Endothelial cell of hepatic sinusoid (primary cell): ENCODE measurements around the gene HOXD11.

Experiments used
- in situ Hi-C: cut with HindIII; loops from 2 replicates; pipeline ENCODE4 v1.10.0; 2017; ENCODE audit warnings: low sequenced_read_pairs

HOXD11 gene

DNA sequence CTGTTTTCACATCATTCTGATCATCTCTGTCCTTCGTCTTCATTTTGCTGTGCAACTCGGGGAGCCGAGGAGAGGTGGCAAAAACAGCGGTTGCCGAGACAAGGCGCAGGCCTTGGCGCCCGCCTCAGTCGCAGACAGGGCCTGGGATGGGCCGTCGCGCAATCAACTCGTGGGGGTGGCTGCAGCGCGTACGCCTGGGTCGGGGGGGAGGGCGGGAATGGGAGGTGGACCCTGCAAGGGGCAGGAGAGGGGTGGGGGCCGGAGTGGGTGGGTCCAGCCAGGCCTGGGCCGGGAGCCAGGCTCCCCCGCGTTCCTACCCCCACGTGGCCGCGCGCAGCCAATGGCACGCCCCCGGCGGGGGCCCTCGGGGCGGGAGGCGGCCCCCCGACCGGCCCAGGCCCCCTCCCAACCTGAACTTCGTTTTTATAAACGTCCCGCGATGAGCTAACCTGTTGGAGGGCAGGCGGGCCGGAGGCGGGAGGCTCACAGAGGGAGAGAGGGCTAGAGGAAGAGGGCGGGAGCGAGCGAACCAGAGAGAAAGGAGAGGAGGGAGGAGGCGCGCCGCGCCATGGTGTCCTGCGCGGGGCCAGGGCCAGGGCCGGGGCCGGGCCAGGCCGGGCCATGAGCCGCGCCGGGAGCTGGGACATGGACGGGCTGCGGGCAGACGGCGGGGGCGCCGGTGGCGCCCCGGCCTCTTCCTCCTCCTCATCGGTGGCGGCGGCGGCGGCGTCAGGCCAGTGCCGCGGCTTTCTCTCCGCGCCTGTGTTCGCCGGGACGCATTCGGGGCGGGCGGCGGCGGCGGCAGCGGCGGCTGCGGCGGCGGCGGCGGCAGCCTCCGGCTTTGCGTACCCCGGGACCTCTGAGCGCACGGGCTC lies 14.6 kb upstream of the HOXD11 start, which contains the start of gene HOXD13:
TSS of gene HOXD13 (plus strand) at position 452 of the 875 bp plus-strand sequence. CDS start at position 622, 170 bp downstream.
- in situ Hi-C loops = loop anchor here (5.0 to 10.0 kb wide), 3 partner anchors 100 to 618 kb away; no protein-coding TSS in a partner anchor

DNA sequence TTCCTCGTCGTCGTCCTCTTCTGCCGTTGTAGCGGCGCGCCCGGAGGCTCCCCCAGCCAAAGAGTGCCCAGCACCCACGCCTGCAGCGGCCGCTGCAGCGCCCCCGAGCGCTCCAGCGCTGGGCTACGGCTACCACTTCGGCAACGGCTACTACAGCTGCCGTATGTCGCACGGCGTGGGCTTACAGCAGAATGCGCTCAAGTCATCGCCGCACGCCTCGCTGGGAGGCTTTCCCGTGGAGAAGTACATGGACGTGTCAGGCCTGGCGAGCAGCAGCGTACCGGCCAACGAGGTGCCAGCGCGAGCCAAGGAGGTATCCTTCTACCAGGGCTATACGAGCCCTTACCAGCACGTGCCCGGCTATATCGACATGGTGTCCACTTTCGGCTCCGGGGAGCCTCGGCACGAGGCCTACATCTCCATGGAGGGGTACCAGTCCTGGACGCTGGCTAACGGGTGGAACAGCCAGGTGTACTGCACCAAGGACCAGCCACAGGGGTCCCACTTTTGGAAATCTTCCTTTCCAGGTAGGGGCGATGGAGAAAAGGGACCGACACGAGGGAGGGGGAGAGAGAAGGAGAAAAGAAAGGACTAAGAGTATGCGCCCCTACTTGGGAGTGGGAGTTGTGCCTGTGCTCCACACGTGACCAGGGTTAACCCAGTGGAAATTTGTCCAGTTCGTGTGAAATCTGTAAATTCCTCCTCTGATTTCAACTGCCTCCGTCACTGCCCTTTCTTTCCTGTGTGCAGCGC lies 13.8 kb upstream of the HOXD11 start:
- in situ Hi-C loops = loop anchor here (5.0 to 10.0 kb wide), 3 partner anchors 101 to 619 kb away; no protein-coding TSS in a partner anchor

DNA sequence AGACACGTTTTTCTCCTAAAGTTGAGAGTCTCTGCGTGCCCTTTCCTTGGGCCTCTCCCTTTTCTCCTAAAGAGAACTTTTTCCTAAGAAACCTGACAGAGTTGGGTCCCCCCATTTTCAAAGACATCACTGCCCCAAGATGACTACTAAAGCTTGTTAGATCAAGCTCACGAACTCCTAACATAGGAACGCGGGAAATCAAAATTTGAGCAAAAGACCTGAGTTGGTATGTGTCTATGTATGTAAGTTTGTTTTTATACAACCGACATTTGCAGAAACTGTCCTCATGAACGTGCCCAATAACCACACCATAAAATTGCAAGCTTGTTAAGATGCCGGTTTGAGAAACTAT lies 13.2 kb upstream of the HOXD11 start:
- in situ Hi-C loops = loop anchor here (5.0 to 10.0 kb wide), 3 partner anchors 102 to 619 kb away; no protein-coding TSS in a partner anchor

DNA sequence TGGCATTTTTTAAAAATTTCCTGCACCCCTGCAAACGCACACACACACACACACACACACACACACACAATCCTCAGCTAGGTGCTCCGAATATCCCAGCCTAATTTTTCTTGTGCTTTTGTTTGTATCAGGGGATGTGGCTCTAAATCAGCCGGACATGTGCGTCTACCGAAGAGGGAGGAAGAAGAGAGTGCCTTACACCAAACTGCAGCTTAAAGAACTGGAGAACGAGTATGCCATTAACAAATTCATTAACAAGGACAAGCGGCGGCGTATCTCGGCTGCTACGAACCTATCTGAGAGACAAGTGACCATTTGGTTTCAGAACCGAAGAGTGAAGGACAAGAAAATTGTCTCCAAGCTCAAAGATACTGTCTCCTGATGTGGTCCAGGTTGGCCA lies 12.7 kb upstream of the HOXD11 start:
- in situ Hi-C loops = loop anchor here (5.0 to 10.0 kb wide), 3 partner anchors 102 to 620 kb away; no protein-coding TSS in a partner anchor

DNA sequence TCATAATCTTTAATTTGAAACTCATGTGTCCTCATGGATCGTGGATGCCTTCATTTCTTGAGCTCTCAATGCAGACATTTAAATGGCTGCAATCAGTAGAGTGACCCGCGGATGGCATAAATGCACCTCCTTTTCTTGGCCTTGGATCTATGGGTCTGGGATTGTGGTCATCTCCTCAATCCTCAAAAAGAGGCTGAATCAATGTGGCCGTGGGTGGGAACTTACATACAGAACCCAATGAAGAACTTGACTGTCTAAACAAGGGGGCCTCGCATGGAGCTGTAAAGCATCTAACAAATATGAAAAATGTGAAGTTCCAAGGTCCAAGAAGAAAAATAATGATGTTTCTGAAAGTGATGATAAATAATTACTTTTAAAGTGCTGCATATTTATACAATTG lies 11.7 kb upstream of the HOXD11 start:
- in situ Hi-C loops = loop anchor here (10.0 kb wide), 1 partner anchor 621 kb away; no protein-coding TSS in a partner anchor

DNA sequence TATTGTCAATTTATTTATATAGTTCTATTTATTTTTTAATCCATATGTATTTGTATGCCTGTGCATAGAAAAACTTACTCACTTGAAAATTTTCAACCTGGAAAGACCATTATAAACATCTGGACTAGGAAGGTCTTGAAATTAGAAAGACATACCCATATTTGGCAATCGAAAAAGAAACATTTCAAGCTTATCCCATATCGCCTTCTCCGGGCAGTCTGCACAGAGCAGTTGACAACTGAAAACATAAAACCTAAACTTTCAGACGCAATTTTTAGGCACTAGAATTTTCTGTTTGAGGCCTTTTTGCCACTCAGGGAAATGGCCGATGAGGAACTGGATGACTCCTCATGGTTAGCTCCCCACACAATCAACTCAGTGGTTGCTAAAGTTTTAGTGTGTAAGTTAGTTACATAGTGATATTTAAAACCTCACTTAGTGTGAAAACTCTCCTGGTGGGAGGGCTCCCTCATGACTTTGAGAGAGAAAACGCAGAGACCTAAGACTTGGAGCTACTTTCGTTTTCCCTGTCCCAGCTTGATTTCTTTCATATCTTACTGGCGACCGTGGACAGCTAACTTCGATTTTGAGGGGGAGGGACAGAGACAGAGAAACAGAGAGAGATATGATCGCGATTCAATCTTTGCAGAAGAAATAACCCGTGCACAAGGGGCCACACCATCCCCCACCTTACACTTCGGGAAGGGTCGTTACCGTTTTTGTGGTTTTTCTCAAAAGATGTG lies 10.7 kb upstream of the HOXD11 start:
- in situ Hi-C loops = loop anchor here (10.0 kb wide), 1 partner anchor 622 kb away; no protein-coding TSS in a partner anchor

DNA sequence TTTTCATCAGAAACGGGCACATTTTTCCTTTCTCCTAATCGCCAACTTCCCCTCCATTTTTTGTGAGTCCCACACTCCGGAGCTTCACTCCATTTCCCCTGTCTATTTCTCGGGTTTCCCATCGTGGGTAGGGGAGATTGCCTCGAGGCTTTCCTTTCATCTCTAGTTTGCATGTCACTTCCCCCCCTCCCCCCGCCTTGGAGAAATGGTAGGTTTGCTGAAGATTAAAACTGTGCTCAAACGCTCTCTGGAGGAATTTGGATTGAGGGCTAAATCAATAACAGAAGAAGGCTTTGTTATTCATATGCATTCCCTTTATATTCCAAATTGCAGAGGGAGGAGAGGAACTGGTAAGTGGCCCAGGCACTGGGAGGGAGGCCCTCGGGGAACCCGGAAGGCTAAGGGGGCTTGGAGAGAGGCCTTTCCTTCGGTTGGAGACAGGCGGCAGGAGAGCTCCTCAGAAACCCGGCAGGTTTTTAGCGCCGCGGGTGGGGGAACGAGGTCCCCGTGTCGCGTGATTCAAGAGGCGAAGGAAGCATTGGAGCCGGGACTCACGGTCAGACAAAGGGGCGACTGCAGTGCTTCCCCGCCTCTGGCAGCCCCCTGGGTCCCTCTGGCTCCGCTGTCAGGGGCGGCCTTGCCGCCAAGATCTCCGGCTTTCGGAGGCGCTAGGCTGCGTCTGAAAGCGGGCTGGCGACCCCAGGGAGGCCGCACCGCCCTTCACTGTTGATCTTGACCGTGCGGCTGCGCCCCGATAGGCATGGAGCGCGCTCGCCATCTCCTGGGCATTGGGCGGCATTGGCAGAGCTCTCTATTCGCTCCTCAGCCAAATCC lies 9.9 kb upstream of the HOXD11 start:
- in situ Hi-C loops = loop anchor here (10.0 kb wide), 1 partner anchor 622 kb away; no protein-coding TSS in a partner anchor

DNA sequence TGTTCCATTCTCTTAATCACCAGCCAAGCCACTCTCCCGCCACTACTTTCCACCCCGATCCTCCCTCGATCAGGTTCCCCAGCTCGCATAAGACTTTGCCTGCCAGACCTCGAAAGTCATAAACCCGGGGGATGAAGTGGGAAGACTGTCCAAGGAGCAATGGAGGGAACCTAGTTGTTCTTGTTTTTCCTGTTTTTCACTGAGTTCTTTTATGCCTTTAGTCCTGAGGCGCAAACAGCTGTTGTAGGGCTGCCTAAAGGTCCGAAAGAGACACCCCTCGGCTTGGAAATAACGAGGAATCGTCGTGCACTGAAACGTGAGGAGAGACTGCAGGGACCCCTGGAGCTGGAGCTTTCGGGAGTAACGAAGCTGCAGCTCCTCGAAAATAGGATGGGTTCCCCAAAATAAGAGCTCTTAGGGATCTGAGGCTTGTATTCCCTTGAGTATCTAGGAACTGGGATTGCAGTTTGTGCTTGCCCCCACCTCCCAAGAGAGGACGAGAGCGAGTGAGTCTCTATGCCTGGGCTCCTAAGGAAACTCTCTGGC lies 9.2 kb upstream of the HOXD11 start:
- in situ Hi-C loops = loop anchor here (10.0 kb wide), 1 partner anchor 623 kb away; no protein-coding TSS in a partner anchor

DNA sequence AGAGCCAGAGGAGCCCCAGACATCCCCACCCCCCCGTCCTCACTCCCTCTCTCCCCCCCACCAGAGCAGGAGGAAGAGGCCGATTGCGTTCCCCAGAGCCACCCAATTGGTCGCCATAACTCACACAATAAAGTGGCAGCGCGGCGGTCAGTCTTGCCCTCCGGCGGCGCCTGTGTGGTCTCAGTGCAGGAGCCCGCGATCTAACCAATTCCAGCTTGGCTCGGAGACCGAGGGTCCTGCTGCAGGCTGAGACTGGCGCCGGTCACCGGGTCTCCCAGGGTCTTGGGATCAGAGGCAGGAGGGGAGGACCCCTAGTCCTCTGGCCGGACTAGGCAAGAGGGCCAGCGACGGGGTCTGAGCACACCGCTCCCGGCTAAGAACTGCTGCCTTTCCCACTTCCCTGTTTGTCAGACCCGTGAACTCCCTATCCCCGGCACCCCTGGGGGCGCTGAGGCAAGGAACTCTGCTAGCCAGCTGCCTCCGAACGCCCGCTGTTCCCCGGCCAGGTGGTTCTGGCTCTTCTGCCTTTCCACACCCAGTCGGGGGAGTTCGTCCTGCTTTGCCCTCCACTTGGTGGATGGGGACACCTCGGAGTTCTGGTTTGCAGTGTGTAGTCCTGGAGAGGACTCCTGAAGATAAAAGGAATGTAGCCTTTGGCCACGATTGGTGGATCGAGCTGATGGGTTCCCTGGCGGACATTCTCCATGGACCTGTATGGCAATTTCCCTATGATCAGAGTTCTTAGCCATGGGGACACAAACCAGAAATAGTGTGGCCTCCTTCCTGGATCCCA lies 8.5 kb upstream of the HOXD11 start:
- in situ Hi-C loops = loop anchor here (10.0 kb wide), 1 partner anchor 624 kb away; no protein-coding TSS in a partner anchor

DNA sequence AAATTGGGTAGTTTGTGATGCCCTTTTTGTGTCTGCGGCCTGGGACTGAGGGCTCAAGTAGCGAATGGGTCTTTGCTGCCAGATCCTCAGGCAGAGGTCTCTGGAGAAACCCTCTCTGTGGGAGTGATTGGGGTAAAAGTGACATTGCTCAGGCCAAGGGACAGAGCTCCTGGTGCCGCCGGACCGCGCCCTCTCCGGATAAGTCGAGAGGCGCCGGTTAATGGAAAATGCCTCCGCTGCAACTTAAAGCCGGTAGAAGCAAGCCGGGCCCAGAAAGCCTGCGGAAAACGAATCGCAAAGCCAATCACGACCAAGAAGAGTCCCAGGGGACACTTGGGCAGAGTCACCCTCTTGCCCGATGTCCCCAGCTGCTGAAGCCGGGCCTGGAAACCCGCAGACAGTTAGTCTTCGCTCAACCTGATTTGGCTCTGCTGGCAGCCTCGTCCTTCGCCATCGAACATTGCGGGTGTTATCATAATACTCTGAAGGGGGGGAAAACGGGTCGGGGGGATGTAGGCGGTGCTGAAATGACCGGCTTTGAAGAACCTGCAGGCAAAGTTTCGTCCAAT lies 7.8 kb upstream of the HOXD11 start:
- in situ Hi-C loops = loop anchor here (10.0 kb wide), 1 partner anchor 624 kb away; no protein-coding TSS in a partner anchor

DNA sequence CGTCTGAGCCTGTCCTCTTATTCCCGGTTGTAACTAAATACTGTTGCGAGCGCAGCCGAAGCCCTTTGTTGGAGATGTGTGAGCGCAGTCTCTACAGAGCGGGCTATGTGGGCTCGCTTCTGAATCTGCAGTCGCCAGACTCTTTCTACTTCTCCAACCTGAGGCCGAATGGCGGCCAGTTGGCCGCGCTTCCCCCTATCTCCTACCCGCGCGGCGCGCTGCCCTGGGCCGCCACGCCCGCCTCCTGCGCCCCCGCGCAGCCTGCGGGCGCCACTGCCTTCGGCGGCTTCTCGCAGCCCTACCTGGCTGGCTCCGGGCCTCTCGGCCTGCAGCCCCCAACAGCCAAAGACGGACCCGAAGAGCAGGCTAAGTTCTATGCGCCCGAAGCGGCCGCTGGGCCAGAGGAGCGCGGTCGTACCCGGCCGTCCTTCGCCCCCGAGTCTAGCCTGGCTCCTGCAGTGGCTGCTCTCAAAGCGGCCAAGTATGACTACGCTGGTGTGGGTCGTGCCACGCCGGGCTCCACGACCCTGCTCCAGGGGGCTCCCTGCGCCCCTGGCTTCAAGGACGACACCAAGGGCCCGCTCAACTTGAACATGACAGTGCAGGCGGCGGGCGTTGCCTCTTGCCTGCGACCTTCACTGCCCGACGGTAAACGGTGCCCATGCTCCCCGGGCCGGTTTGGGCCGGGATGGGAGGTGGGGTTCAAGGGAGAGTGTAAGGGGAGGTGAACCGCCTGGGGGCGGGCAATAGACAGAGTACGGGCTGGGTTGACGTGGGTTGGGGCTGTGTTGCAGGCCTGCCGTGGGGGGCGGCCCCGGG lies 7.1 kb upstream of the HOXD11 start, which contains the start of gene HOXD12:
TSS of gene HOXD12 (plus strand) at position 68 of the 819 bp plus-strand sequence. CDS start at position 75, 7 bp downstream.
- in situ Hi-C loops = loop anchor here (10.0 to 25.0 kb wide), 2 partner anchors 625 to 1037 kb away; no protein-coding TSS in a partner anchor

DNA sequence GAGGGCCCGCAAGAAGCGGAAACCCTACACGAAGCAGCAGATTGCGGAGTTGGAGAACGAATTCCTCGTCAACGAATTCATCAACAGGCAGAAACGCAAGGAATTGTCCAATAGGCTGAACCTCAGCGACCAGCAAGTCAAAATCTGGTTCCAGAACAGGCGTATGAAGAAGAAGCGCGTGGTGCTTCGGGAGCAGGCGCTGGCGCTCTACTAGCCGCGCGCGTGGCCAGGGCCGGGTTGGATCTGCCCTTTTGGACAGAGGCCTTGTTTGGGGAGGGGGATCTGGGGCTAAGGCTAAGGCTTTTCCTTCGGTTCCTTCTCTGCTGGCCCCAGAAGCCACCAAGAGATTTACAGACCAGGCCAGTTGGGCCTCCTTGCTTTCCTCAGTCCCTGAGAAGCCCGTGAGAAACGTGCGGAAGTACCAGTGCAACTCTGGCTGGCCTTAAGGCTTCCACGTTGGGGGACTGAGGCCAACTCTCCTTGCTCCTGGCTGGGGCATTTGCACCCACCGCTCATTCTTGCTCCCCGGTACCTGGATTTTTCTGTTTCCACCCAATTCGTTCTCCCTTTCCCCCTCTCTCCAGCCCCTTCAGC lies 6.4 kb upstream of the HOXD11 start:
- in situ Hi-C loops = loop anchor here (25.0 kb wide), 1 partner anchor 1037 kb away; no protein-coding TSS in a partner anchor

DNA sequence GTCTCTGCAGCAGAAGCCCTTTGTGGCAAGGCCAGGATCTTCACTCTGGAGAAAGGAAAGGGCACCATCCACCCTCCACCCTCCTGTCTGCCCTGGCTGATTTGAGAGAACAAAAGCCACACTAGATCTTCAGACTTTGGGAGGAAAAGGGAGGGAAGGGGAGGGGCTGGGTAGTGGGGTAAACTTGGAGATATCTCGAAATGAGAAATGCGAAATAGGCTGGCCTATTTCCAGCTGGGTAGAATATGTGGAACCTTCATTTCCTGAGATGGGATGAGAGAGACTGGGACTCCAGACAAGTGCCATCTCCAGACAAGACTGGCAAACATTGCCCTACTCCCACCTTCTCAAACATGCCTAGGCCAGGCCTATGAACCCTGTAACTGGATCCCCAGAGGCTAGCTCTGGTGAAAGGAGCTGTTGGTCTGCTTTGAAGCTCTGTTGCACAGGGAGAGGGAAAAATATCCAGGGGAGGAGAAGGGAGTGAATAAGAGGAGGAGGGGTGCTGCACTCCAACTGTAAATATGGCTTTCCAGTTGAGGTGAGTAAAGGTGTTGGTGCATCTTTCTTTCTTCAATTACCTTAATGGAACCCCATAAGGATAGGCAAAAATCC lies 5.8 kb upstream of the HOXD11 start:
- in situ Hi-C loops = loop anchor here (25.0 kb wide), 1 partner anchor 1036 kb away; no protein-coding TSS in a partner anchor

DNA sequence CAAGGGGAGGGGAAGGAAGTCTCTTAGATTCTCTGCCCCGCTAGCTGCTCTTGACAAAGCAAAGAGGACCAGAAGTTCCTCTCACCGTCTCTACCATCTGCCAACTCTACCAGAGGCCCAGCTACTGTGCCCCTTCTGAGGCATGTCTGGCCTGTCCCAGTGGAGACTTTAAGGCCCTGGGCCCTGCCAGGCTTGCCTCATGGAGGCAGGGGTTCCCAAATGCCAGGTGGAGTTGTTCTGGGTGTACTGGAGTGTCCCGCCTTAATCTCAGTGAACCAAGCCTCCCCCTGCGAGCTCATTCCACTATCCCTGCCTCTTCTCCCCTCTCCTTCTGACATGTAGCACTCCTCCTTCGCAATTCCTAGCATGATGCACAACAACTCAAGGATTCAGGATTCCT lies 5.2 kb upstream of the HOXD11 start:
- in situ Hi-C loops = loop anchor here (25.0 kb wide), 1 partner anchor 1035 kb away; no protein-coding TSS in a partner anchor

DNA sequence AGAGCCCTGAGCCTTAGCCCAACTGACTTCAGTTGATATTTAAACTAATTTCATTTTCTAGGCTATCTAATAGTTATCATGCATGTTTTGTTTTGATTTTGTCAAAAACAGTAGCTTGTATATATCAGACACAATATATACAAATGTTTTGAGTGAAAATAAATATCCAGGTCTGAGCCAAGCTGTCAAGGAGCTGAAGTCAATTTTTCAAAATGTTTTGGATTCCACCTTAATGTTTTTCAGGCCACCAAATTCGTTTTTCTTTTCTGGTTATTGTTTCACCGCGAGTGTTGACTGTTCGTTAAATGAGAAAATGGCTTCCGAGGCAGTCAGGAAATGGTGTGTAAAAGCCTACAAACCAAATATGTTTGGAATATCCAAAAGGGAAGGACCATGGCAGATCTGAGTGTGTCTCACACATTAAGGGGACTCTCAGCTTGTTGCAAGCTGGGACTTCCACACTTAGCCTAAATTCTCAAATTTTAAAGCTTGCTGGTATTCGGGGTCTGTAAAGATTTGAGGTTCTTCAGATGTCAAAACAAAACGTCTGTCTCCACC lies 4.7 kb upstream of the HOXD11 start:
- in situ Hi-C loops = loop anchor here (25.0 kb wide), 1 partner anchor 1035 kb away; no protein-coding TSS in a partner anchor

DNA sequence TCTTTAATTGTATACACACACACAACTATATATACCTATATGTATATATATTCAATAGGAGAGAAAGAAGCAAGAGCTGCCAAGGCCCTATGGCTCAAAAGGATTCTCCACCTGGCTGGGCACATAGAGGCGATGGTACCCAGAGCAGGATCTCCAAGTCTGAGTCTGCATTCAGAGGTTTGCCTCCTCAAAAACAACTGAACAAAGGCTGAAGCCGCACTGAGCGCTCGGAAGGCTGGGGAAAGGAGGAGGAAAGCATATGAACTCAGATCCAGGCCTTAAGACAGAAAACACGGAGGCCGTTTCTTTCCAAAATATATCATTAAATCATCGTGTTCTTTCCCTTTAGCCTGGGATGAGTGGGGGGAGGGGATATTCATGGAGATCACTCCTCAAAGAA lies 3.9 kb upstream of the HOXD11 start:
- in situ Hi-C loops = loop anchor here (25.0 kb wide), 1 partner anchor 1034 kb away; no protein-coding TSS in a partner anchor
